Muscle layer of colon (tissue), 2 donors: Measurements from ENCODE around the gene PFDN6.
"Not testable (repeated sequence)": the region's sequence is repeated elsewhere in the genome, so short reads cannot be mapped to it uniquely, and the experiment has no call there.

Experiments used
- H3K27ac ChIP-seq: one replicate; pipeline ENCODE4 v1.7.0; 2013; ENCODE audit warnings: low read depth, mild to moderate bottlenecking, low read length, moderate library complexity
- H3K27me3 ChIP-seq, 2 donors: one replicate each; pipeline ENCODE4 v1.7.0; 2013; ENCODE audit warnings: low read length in 2 of 2, mild to moderate bottlenecking in 2 of 2; ENCODE audit not compliant: insufficient read depth in 2 of 2, control insufficient read depth in 1 of 2
- H3K36me3 ChIP-seq: one replicate; pipeline ENCODE4 v1.7.0; 2013; ENCODE audit warnings: mild to moderate bottlenecking, low read length; ENCODE audit not compliant: insufficient read depth
- H3K4me1 ChIP-seq: one replicate; pipeline ENCODE4 v1.7.0; 2013; ENCODE audit warnings: mild to moderate bottlenecking, low read length; ENCODE audit not compliant: insufficient read depth
- H3K4me3 ChIP-seq, 2 donors: one replicate each; pipeline ENCODE4 v1.7.0; 2013; ENCODE audit warnings: low read length in 2 of 2, low read depth in 1 of 2, mild to moderate bottlenecking in 1 of 2, moderate library complexity in 1 of 2
- H3K9ac ChIP-seq: one replicate; pipeline ENCODE4 v1.7.0; 2013; ENCODE audit warnings: low read length
- H3K9me3 ChIP-seq: one replicate; pipeline ENCODE4 v1.7.0; 2013; ENCODE audit warnings: mild to moderate bottlenecking, low read length
- donor health status: abdominal sarcoma.
- donor health status: Adenocarcinoma of cecum.

The PFDN6 gene

GRCh38 chr6:33254591-33254990 is 34.8 kb upstream of the PFDN6 start:
- H3K4me1 ChIP-seq, result peaks cover 13% of the 10 kb centered on the region
- no peak overlapping the region for H3K4me3 ChIP-seq
- no peaks in the 10 kb centered on the region for H3K27me3 ChIP-seq
- peaks cover 12% of the 10 kb centered on the region for H3K36me3 ChIP-seq
- H3K9ac ChIP-seq, result no peak overlapping the region
- H3K27ac ChIP-seq, result no peak overlapping the region
- H3K9me3 ChIP-seq, result no peaks in the 10 kb centered on the region

- H3K4me3 ChIP-seq, result no peak overlapping the region
- no peaks in the 10 kb centered on the region for H3K4me1 ChIP-seq
- peaks cover 24% of the 10 kb centered on the region for H3K36me3 ChIP-seq
- H3K9me3 ChIP-seq, result no peaks in the 10 kb centered on the region
- H3K27me3 ChIP-seq, result no peaks in the 10 kb centered on the region
- H3K27ac ChIP-seq, result no peak overlapping the region
- no peak overlapping the region for H3K9ac ChIP-seq
Measured at GRCh38 chr6:33259032-33259431, 30.4 kb upstream of the PFDN6 start.

- H3K9ac ChIP-seq, H3K9me3 ChIP-seq, H3K27me3 ChIP-seq, H3K4me3 ChIP-seq, H3K27ac ChIP-seq, H3K4me1 ChIP-seq: not testable (repeated sequence)
- H3K36me3 ChIP-seq, result peaks cover 44% of the 10 kb centered on the region
Measured at GRCh38 chr6:33262490-33262889, 26.9 kb upstream of the PFDN6 start.

- Histone ChIP-seq H3K27me3 (no peaks in the 10 kb centered on the region), H3K36me3 (peaks cover 60% of the 10 kb centered on the region), H3K27ac (no peak overlapping the region), H3K4me3 (no peak overlapping the region), H3K4me1 (no peaks in the 10 kb centered on the region), H3K9me3 (no peaks in the 10 kb centered on the region), H3K9ac (no peak overlapping the region)
Measured at GRCh38 chr6:33264015-33264414, 25.4 kb upstream of the PFDN6 start.

GRCh38 chr6:33271117-33271467 is 18.3 kb upstream of the PFDN6 start:
- H3K4me3 ChIP-seq, result peak overlapping the region; percentile 83 to 98
- H3K9ac ChIP-seq, result peak overlapping the region; percentile 79
- H3K27ac ChIP-seq, result peak overlapping the region; percentile 97
- no peaks in the 10 kb centered on the region for H3K27me3 ChIP-seq
- H3K36me3 ChIP-seq, result peaks cover 63% of the 10 kb centered on the region
- H3K9me3 ChIP-seq, result no peaks in the 10 kb centered on the region
- peaks cover 33% of the 10 kb centered on the region for H3K4me1 ChIP-seq

- Histone ChIP-seq H3K9ac (peak within 1 kb of the TSS; percentile 79), H3K27ac (peak within 1 kb of the TSS; percentile 97), H3K9me3 (no peaks in the 10 kb centered on the region), H3K27me3 (no peaks in the 10 kb centered on the region), H3K36me3 (peaks cover 63% of the 10 kb centered on the region), H3K4me3 (peak within 1 kb of the TSS; percentile 83 to 98), H3K4me1 (peaks cover 39% of the 10 kb centered on the region)
Measured at GRCh38 chr6:33271468-33272274, 17.7 kb upstream of the PFDN6 start, which contains the start of the genes RPS18 and VPS52. Gene RPS18 (plus strand): TSS chr6:33272075. CDS start chr6:33272120, 45 bp downstream. Gene VPS52 (minus strand): TSS chr6:33271876. CDS start chr6:33271675, 201 bp downstream.

GRCh38 chr6:33272275-33273128 is 16.9 kb upstream of the PFDN6 start:
- Histone ChIP-seq H3K9me3 (no peaks in the 10 kb centered on the region), H3K27ac (peak overlapping the region; percentile 97), H3K4me3 (peak overlapping the region; percentile 83 to 98), H3K27me3 (no peaks in the 10 kb centered on the region), H3K4me1 (peaks cover 40% of the 10 kb centered on the region), H3K9ac (peak overlapping the region; percentile 41), H3K36me3 (peaks cover 55% of the 10 kb centered on the region)

- peaks cover 47% of the 10 kb centered on the region for H3K36me3 ChIP-seq
- H3K9ac ChIP-seq, result peak overlapping the region; percentile 41
- peak overlapping the region in 1 of 2 donors; percentile 98 for H3K4me3 ChIP-seq
- H3K27ac ChIP-seq, result peak overlapping the region; percentile 97
- H3K27me3 ChIP-seq, result no peaks in the 10 kb centered on the region
- peaks cover 48% of the 10 kb centered on the region for H3K4me1 ChIP-seq
- H3K9me3 ChIP-seq, result no peaks in the 10 kb centered on the region
Measured at GRCh38 chr6:33273129-33273923, 16.1 kb upstream of the PFDN6 start.

GRCh38 chr6:33273924-33274902 is 15.2 kb upstream of the PFDN6 start:
- H3K9me3 ChIP-seq, result no peaks in the 10 kb centered on the region
- H3K4me3 ChIP-seq, result no peak overlapping the region
- peaks cover 48% of the 10 kb centered on the region for H3K4me1 ChIP-seq
- H3K36me3 ChIP-seq, result peaks cover 38% of the 10 kb centered on the region
- no peaks in the 10 kb centered on the region for H3K27me3 ChIP-seq
- no peak overlapping the region for H3K9ac ChIP-seq
- H3K27ac ChIP-seq, result no peak overlapping the region

- not testable (repeated sequence) for H3K27me3 ChIP-seq, H3K27ac ChIP-seq, H3K9me3 ChIP-seq
- H3K4me1 ChIP-seq, result peaks cover 48% of the 10 kb centered on the region
- peaks cover 41% of the 10 kb centered on the region for H3K36me3 ChIP-seq
- H3K4me3 ChIP-seq, result peak overlapping the region; percentile 57 to 69
- H3K9ac ChIP-seq, result peak overlapping the region; percentile 45
Measured at GRCh38 chr6:33275795-33276580, 13.4 kb upstream of the PFDN6 start.
